H1 (cell line): ENCODE measurements around the gene FOXP4. TPM values are rescaled to one million over a fixed set of nuclear protein-coding genes. Genes with fewer than 3 reads are reported as not detected.

Experiments used
- ATF3 ChIP-seq: IDR thresholded peaks from 2 replicates; pipeline ENCODE4 v1.6.1; 2011; ENCODE audit warnings: low read depth, mild to moderate bottlenecking, low read length; ENCODE audit not compliant: insufficient read depth
- CTCF ChIP-seq, 3 experiments: IDR thresholded peaks; 1 replicate in 2 of 3; 2 replicates in 1 of 3; pipeline versions ENCODE4 v1.5.1 to v1.6.1; 2011; ENCODE audit warnings: low read length in 3 of 3, mild to moderate bottlenecking in 3 of 3, inconsistent platforms in 2 of 3, low read depth in 1 of 3, moderate library complexity in 1 of 3; ENCODE audit not compliant: insufficient read depth in 1 of 3; ENCODE audit errors: control extremely low read depth in 1 of 3
- polyA plus RNA-seq, 7 experiments: library from polyadenylated mRNA; depleted of rRNA in 3 of 7; stranded (reverse) in 5 of 7; unstranded in 2 of 7; fragments of >200 nt in 5 of 7; fragments of 200-250 nt in 2 of 7; gene quantifications; 1 replicate in 5 of 7; 2 replicates in 1 of 7; 4 replicates in 1 of 7; pipeline versions ENCODE4 v1.2.1 to v1.2.3, GENCODE V29; 2011 to 2013; ENCODE audit warnings: missing spikeins in 2 of 7, mixed read lengths in 2 of 7
- total RNA-seq: library from RNA; stranded (reverse); fragmentation: NEBNext Ultra II Directional; extraction: Animal tissue kit (Norgen Biotek cat#: 25700); gene quantifications from 2 replicates; pipeline ENCODE4 v1.2.1, GENCODE V29; 2021
- TF ChIP-seq, protein P1 (sequence below): IDR thresholded peaks from 2 replicates; pipeline ENCODE4 v1.6.1; 2012; ENCODE audit warnings: low read length, inconsistent platforms

FOXP4 gene
- total and polyA plus RNA-seq, 2 of the 8 experiments (the other 6 are each of a cell fraction or from before 2014, with no cell fraction given), result 4.8 to 13.3 TPM

DNA sequence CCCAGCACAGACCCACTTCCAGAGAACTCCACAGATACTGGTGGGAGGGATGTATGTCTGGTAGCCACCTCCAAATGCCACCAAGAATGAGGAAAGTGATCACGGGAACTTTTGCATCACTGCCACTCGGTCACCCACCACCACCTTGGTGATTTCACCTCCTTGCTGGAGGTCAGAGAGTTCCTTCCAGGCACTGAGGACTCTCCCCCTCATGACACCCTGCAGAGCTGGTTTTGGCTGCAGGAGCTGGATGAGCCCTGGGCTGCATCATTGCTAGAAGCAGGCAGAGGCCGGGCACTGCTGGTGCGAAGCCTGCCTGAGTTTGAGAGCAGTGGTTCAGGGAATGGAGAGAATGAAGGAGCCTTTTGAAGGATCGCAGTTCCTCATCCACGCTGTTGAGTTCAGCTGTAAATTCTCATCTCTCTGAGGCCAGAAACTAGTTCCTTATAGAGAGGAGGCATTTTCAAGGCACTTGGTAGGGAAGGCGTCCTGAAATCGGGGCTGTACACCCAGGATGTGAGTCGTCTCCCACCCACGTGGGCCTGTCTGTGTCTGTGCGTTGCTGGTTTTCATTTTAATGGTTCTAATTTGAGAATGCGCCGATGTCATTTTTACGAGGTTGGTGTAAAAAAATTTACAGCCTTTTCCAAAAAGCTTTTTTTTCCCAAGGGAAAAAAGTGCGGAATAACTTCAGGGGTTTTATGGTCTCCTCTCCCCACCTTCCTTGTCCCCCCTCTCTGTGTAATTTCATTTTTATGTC lies 25.0 kb downstream of the FOXP4 start (continued):
- TF ChIP-seq, protein P1, sequence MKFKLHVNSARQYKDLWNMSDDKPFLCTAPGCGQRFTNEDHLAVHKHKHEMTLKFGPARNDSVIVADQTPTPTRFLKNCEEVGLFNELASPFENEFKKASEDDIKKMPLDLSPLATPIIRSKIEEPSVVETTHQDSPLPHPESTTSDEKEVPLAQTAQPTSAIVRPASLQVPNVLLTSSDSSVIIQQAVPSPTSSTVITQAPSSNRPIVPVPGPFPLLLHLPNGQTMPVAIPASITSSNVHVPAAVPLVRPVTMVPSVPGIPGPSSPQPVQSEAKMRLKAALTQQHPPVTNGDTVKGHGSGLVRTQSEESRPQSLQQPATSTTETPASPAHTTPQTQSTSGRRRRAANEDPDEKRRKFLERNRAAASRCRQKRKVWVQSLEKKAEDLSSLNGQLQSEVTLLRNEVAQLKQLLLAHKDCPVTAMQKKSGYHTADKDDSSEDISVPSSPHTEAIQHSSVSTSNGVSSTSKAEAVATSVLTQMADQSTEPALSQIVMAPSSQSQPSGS, result no peak
- TF ChIP-seq CTCF (IDR thresholded peaks at IDR 0.05; ENCODE audit: control extremely low read depth in 1 of 3, insufficient read depth in 1 of 3, low read depth in 1 of 3, low read length in 3 of 3), result no peak
- TF ChIP-seq ATF3, result no peak
